CD14-positive monocyte (primary cell): ENCODE data around the gene ZNF554. TPM values are rescaled to one million over a fixed set of nuclear protein-coding genes. Genes with fewer than 3 reads are reported as not detected.

Source experiments
- DNase-seq, 3 donors: peaks; one replicate each; pipeline ENCODE4 v3.0.0-alpha.2; 2011 to 2022
- H2AFZ ChIP-seq: 2 replicates; pipeline ENCODE4 v1.6.0; 2012; ENCODE audit warnings: mild to moderate bottlenecking, low read depth, low read length, inconsistent platforms; ENCODE audit not compliant: insufficient read depth, poor library complexity, severe bottlenecking
- H3K27ac ChIP-seq, 2 donors: 1 replicate in 1 of 2; 2 replicates in 1 of 2; pipeline ENCODE4 v1.5.1; 2012 to 2013; ENCODE audit warnings: low read length in 2 of 2, control low read depth in 1 of 2, inconsistent platforms in 1 of 2, low read depth in 1 of 2, mild to moderate bottlenecking in 1 of 2
- H3K27me3 ChIP-seq, 2 donors: one replicate each; pipeline versions ENCODE4 v1.6.0 to v1.6.1; 2011 to 2013; ENCODE audit warnings: low read length in 2 of 2; ENCODE audit not compliant: control insufficient read depth in 2 of 2, insufficient read depth in 2 of 2
- H3K36me3 ChIP-seq, 2 donors: replicated peaks in 1 of 2; 1 replicate in 1 of 2; 2 replicates in 1 of 2; pipeline versions ENCODE4 v1.5.1 to v1.6.1; 2012 to 2013; ENCODE audit warnings: low read length in 2 of 2, control low read depth in 1 of 2, inconsistent platforms in 1 of 2, mild to moderate bottlenecking in 1 of 2; ENCODE audit not compliant: insufficient read depth in 2 of 2, control insufficient read depth in 1 of 2
- H3K4me1 ChIP-seq, 2 donors: 1 replicate in 1 of 2; 2 replicates in 1 of 2; pipeline versions ENCODE4 v1.5.1 to v1.6.1; 2012 to 2013; ENCODE audit warnings: low read length in 2 of 2, control low read depth in 1 of 2, inconsistent platforms in 1 of 2, mild to moderate bottlenecking in 1 of 2, moderate library complexity in 1 of 2; ENCODE audit not compliant: insufficient read depth in 2 of 2, control insufficient read depth in 1 of 2
- H3K4me2 ChIP-seq: replicated peaks from 2 replicates; pipeline ENCODE3; 2012; ENCODE audit warnings: low read length, moderate library complexity, mild to moderate bottlenecking; ENCODE audit not compliant: poor library complexity, severe bottlenecking; ENCODE audit errors: extremely low read depth
- H3K4me3 ChIP-seq, 3 experiments: fragments of 200-600 bp in 1 of 3; sonication (generic) in 1 of 3; replicated peaks in 1 of 3; 1 replicate in 2 of 3; 2 replicates in 1 of 3; pipeline ENCODE4 v1.5.1; 2011 to 2013; ENCODE audit warnings: low read length in 3 of 3, mild to moderate bottlenecking in 3 of 3, control low read depth in 2 of 3, low read depth in 2 of 3, inconsistent platforms in 1 of 3, moderate library complexity in 1 of 3
- H3K79me2 ChIP-seq: 2 replicates; pipeline ENCODE4 v1.6.0; 2012; ENCODE audit warnings: mild to moderate bottlenecking, control low read depth, inconsistent platforms, low read length, moderate library complexity; ENCODE audit not compliant: insufficient read depth
- H3K9ac ChIP-seq: 2 replicates; pipeline ENCODE4 v1.6.0; 2017; ENCODE audit warnings: low read length, mild to moderate bottlenecking; ENCODE audit not compliant: insufficient read depth, poor library complexity, severe bottlenecking
- H3K9me3 ChIP-seq, 2 donors: replicated peaks in 1 of 2; 1 replicate in 1 of 2; 2 replicates in 1 of 2; pipeline versions ENCODE4 v1.5.1 to v1.6.1; 2012 to 2013; ENCODE audit warnings: low read length in 2 of 2, control low read depth in 1 of 2; ENCODE audit not compliant: control insufficient read depth in 1 of 2, insufficient read depth in 1 of 2
- H4K20me1 ChIP-seq: 2 replicates; pipeline ENCODE4 v1.6.0; 2012; ENCODE audit warnings: mild to moderate bottlenecking, low read length, control low read depth, moderate library complexity; ENCODE audit not compliant: insufficient read depth
- H3K27ac Mint-ChIP-seq, 7 donors: one replicate each; pipeline ENCODE4 v1.8.0; 2020; ENCODE audit warnings: mild to moderate bottlenecking in 7 of 7, mixed read lengths in 7 of 7, moderate library complexity in 6 of 7, inconsistent platforms in 2 of 7
- H3K27me3 Mint-ChIP-seq, 3 donors: one replicate each; pipeline ENCODE4 v1.8.0; 2021 to 2022; ENCODE audit warnings: low read depth in 3 of 3, mild to moderate bottlenecking in 3 of 3, mixed read lengths in 3 of 3, moderate library complexity in 3 of 3, inconsistent platforms in 1 of 3
- H3K36me3 Mint-ChIP-seq, 2 donors: one replicate each; pipeline ENCODE4 v1.8.0; 2020; ENCODE audit warnings: mixed read lengths in 2 of 2, inconsistent platforms in 1 of 2, mild to moderate bottlenecking in 1 of 2
- H3K4me1 Mint-ChIP-seq: one replicate; pipeline ENCODE4 v1.8.0; 2020; ENCODE audit warnings: mild to moderate bottlenecking, mixed read lengths
- H3K4me3 Mint-ChIP-seq, 2 donors: one replicate each; pipeline ENCODE4 v1.8.0; 2020; ENCODE audit warnings: mild to moderate bottlenecking in 2 of 2, mixed read lengths in 2 of 2, moderate library complexity in 1 of 2
- H3K9me3 Mint-ChIP-seq, 7 donors: one replicate each; pipeline ENCODE4 v1.8.0; 2020 to 2022; ENCODE audit warnings: mixed read lengths in 7 of 7, mild to moderate bottlenecking in 6 of 7, moderate library complexity in 6 of 7, inconsistent platforms in 2 of 7
- CTCF ChIP-seq: fragments of 200-600 bp; IDR thresholded peaks from one replicate; pipeline ENCODE4 v1.8.0; 2022; ENCODE audit warnings: antibody characterized with exemption, mild to moderate bottlenecking
- WGBS: methylation state at CpG from one replicate; pipeline ENCODE4 v1.1.5; 2013; ENCODE audit warnings: missing lambda C conversion rate; ENCODE audit not compliant: insufficient coverage; 5-methylcytosine and 5-hydroxymethylcytosine counted together
- intact Hi-C, 2 donors: fragments of 100-400 bp; cut with micrococcal nuclease; formaldehyde crosslinking; loops; one replicate each; pipeline versions ENCODE4 v1.15.0 to v1.15.1; 2023
- polyA plus RNA-seq, 3 donors: library from polyadenylated mRNA; depleted of rRNA in 1 of 3; unstranded in 2 of 3; stranded (reverse) in 1 of 3; fragments of 300-500 nt in 2 of 3; fragments of >200 nt in 1 of 3; fragmentation: Illumina TruSeq in 2 of 3; gene quantifications; 1 replicate in 2 of 3; 2 replicates in 1 of 3; pipeline ENCODE4 v1.2.3, GENCODE V29; 2012 to 2021

ZNF554 gene
- polyA plus RNA-seq, 3 donors = 0.79 to 1.7 (median 0.91) TPM

GRCh38 chr19:2785244-2785997 lies 34.2 kb upstream of the ZNF554 start, which contains the start of gene THOP1:
THOP1 (plus strand) TSS chr19:2785503; CDS start chr19:2785663, 160 bp downstream.
- peaks cover 42% of the 10 kb centered on the region for H3K4me1 Mint-ChIP-seq

GRCh38 chr19:2787115-2787514 lies 32.6 kb upstream of the ZNF554 start:
- peaks cover 9 to 16% of the 10 kb centered on the region in 2 donors for H3K36me3 ChIP-seq
- H3K9ac ChIP-seq = no peak overlapping the region
- H3K9me3 ChIP-seq = no peaks in the 10 kb centered on the region
- Mint-ChIP-seq H3K36me3 (peaks cover 4 to 20% of the 10 kb centered on the region in 2 donors), H3K4me1 (peaks cover 26% of the 10 kb centered on the region), H3K9me3 (no peaks in the 10 kb centered on the region), H3K27ac (peak overlapping the region in 1 of 7 donors; percentile 63), H3K27me3 (no peaks in the 10 kb centered on the region), H3K4me3 (no peak overlapping the region)
- intact Hi-C loops = no loop called here
- WGBS = 100% methylated on average over 6 of the region's 8 CpGs
- H3K27ac ChIP-seq = no peak overlapping the region
- no peak overlapping the region for H2AFZ ChIP-seq
- H3K4me1 ChIP-seq = peaks cover 30 to 37% of the 10 kb centered on the region in 2 donors
- no peak overlapping the region for H3K4me2 ChIP-seq
- peaks cover under 1% of the 10 kb centered on the region for H4K20me1 ChIP-seq
- no peak for DNase-seq
- no peak overlapping the region for H3K4me3 ChIP-seq
- peaks cover 49% of the 10 kb centered on the region for H3K79me2 ChIP-seq
- TF ChIP-seq CTCF = no peak
- no peaks in the 10 kb centered on the region for H3K27me3 ChIP-seq

More at GRCh38 chr19:2785244-2785997, 34.2 kb upstream of the ZNF554 start, which contains the start of gene THOP1:
- peaks cover 4% of the 10 kb centered on the region in 2 donors for H3K36me3 ChIP-seq
- H3K36me3 Mint-ChIP-seq = peaks cover 4 to 9% of the 10 kb centered on the region in 2 donors
- peak within 1 kb of the TSS; percentile 49 to 70 for H3K27ac ChIP-seq
- H3K9me3 ChIP-seq = no peaks in the 10 kb centered on the region
- H3K4me2 ChIP-seq = peak within 1 kb of the TSS; percentile 97
- H3K4me3 ChIP-seq = peak within 1 kb of the TSS; percentile 63 to 91 (median 81)
- DNase-seq = peak; percentile 99 to 100 (median 99)
- WGBS = under 1% methylated on average over 68 of the region's 78 CpGs
- peak within 1 kb of the TSS; percentile 81 to 91 for H3K4me3 Mint-ChIP-seq
- H3K27me3 Mint-ChIP-seq = no peaks in the 10 kb centered on the region
- peak within 1 kb of the TSS; percentile 76 for H3K9ac ChIP-seq
- TF ChIP-seq CTCF = no peak
- intact Hi-C loops = no loop called here
- H3K9me3 Mint-ChIP-seq = no peaks in the 10 kb centered on the region
- H3K4me1 ChIP-seq = peaks cover 36 to 50% of the 10 kb centered on the region in 2 donors
- peak within 1 kb of the TSS; percentile 42 to 89 (median 78) for H3K27ac Mint-ChIP-seq
- H3K27me3 ChIP-seq = no peaks in the 10 kb centered on the region
- peaks cover 11% of the 10 kb centered on the region for H4K20me1 ChIP-seq
- H2AFZ ChIP-seq = peak within 1 kb of the TSS; percentile 96
- peaks cover 66% of the 10 kb centered on the region for H3K79me2 ChIP-seq
